CD4-positive, alpha-beta T cell (primary cell): ENCODE results near the gene CXCL13. TPM values are rescaled to one million over a fixed set of nuclear protein-coding genes. Genes with fewer than 3 reads are reported as not detected.

Experiments
- ATAC-seq: fragments of 200-7000 bp; cut with Tn5 transposase; one replicate; pipeline ENCODE4 v1.10.0; 2022; ENCODE audit warnings: mild to moderate bottlenecking; ENCODE audit not compliant: poor library complexity
- CTCF ChIA-PET: fragments of 350-600 bp; sonication (Branson Sonifier 250); formaldehyde crosslinking; loops from one replicate; lab custom pipeline; 2021; ENCODE audit warnings: antibody characterized with exemption, inconsistent platforms; lab: Charles Lee
- POLR2A ChIA-PET: fragments of 350-600 bp; sonication (Branson Sonifier 250); formaldehyde crosslinking; loops from one replicate; lab custom pipeline; 2021; ENCODE audit warnings: antibody characterized with exemption, inconsistent platforms; lab: Charles Lee
- DNase-seq, 14 experiments: peaks; one replicate each; pipeline ENCODE4 v3.0.0-alpha.2; 2013 to 2020; ENCODE audit warnings: mixed read lengths in 2 of 14
- H3K27ac ChIP-seq, 2 donors: one replicate each; pipeline versions ENCODE4 v1.5.1 to v1.7.0; 2013; ENCODE audit warnings: low read length in 2 of 2, low read depth in 1 of 2, mild to moderate bottlenecking in 1 of 2
- H3K27me3 ChIP-seq, 2 experiments: 1 replicate in 1 of 2; 2 replicates in 1 of 2; pipeline versions ENCODE4 v1.6.1 to v1.7.0; 2013; ENCODE audit warnings: low read length in 2 of 2, control low read depth in 1 of 2, mild to moderate bottlenecking in 1 of 2, moderate library complexity in 1 of 2; ENCODE audit not compliant: insufficient read depth in 2 of 2, control insufficient read depth in 1 of 2
- H3K36me3 ChIP-seq: one replicate; pipeline ENCODE4 v1.6.1; 2013; ENCODE audit warnings: low read length, control low read depth; ENCODE audit not compliant: insufficient read depth
- H3K4me1 ChIP-seq: one replicate; pipeline ENCODE4 v1.6.1; 2013; ENCODE audit warnings: low read length, control low read depth; ENCODE audit not compliant: insufficient read depth
- H3K4me3 ChIP-seq: one replicate; pipeline ENCODE4 v1.5.1; 2013; ENCODE audit warnings: mild to moderate bottlenecking, low read length, moderate library complexity
- H3K9me3 ChIP-seq, 2 experiments: 1 replicate in 1 of 2; 2 replicates in 1 of 2; pipeline versions ENCODE4 v1.6.1 to v1.7.0; 2013; ENCODE audit warnings: low read length in 2 of 2, mild to moderate bottlenecking in 2 of 2, control low read depth in 1 of 2, moderate library complexity in 1 of 2; ENCODE audit not compliant: control insufficient read depth in 1 of 2, insufficient read depth in 1 of 2
- H3K27ac Mint-ChIP-seq: one replicate; pipeline ENCODE4 v1.8.0; 2020; ENCODE audit warnings: mixed read lengths
- H3K27me3 Mint-ChIP-seq: one replicate; pipeline ENCODE4 v1.8.0; 2021; ENCODE audit warnings: mixed read lengths
- H3K36me3 Mint-ChIP-seq: one replicate; pipeline ENCODE4 v1.8.0; 2021; ENCODE audit warnings: low read depth, mixed read lengths
- H3K4me1 Mint-ChIP-seq: one replicate; pipeline ENCODE4 v1.8.0; 2021; ENCODE audit warnings: low read depth, mixed read lengths
- H3K4me3 Mint-ChIP-seq: one replicate; pipeline ENCODE4 v1.8.0; 2020; ENCODE audit warnings: mild to moderate bottlenecking, mixed read lengths
- H3K9me3 Mint-ChIP-seq: one replicate; pipeline ENCODE4 v1.8.0; 2020; ENCODE audit warnings: mixed read lengths
- intact Hi-C, 2 experiments: fragments of 100-400 bp; cut with DNase I in 1 of 2; cut with micrococcal nuclease in 1 of 2; formaldehyde crosslinking; loops; one replicate each; pipeline versions ENCODE4 v1.15.1 to v1.9.0; 2023 to 2025; cut with DNase I, micrococcal nuclease
- total RNA-seq, 174 experiments: library from RNA in 2 of 174; stranded (reverse) in 2 of 174; gene quantifications; one replicate each; pipeline ENCODE4 v1.2.3 and lab custom pipeline; 2021 to 2026
- TF ChIP-seq, protein P1 (sequence below): fragments of 200-600 bp; IDR thresholded peaks from one replicate; pipeline ENCODE4 v1.8.0; 2022; ENCODE audit warnings: antibody characterized with exemption, mild to moderate bottlenecking

CXCL13 gene
- total RNA-seq, 2 experiments from 2014 or later, result not detected

DNA sequence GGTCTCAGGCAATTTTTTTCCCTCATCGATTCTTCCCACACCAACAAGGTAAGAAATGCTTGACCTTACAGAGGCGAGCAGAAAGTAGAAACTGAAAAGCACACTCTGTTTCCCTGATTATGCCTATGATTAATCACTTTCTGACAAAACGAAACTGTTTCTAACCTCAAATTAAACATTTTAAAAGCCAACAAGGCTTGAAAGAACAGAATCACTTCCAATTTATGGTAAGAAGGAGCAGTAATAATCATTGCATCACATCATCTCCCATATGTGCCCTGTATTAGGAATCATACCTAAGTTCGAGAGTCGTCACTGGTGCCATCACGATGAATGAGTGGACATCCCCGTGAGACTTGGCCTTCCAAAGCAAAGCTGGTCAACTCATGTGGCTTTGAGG, 12.5 kb upstream of the CXCL13 start:
- no peak for DNase-seq
- Histone ChIP-seq H3K4me1 (peaks cover 5% of the 10 kb centered on the region), H3K4me3 (peak overlapping the region; percentile 13), H3K9me3 (no peaks in the 10 kb centered on the region), H3K27me3 (no peaks in the 10 kb centered on the region), H3K27ac (no peak overlapping the region), H3K36me3 (no peaks in the 10 kb centered on the region)
- no peaks in the 10 kb centered on the region for H3K9me3 Mint-ChIP-seq
- TF ChIP-seq, protein P1, sequence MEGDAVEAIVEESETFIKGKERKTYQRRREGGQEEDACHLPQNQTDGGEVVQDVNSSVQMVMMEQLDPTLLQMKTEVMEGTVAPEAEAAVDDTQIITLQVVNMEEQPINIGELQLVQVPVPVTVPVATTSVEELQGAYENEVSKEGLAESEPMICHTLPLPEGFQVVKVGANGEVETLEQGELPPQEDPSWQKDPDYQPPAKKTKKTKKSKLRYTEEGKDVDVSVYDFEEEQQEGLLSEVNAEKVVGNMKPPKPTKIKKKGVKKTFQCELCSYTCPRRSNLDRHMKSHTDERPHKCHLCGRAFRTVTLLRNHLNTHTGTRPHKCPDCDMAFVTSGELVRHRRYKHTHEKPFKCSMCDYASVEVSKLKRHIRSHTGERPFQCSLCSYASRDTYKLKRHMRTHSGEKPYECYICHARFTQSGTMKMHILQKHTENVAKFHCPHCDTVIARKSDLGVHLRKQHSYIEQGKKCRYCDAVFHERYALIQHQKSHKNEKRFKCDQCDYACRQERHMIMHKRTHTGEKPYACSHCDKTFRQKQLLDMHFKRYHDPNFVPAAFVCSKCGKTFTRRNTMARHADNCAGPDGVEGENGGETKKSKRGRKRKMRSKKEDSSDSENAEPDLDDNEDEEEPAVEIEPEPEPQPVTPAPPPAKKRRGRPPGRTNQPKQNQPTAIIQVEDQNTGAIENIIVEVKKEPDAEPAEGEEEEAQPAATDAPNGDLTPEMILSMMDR, result no peak
- H3K27me3 Mint-ChIP-seq, result no peaks in the 10 kb centered on the region
- ATAC-seq, result no peak
- CTCF ChIA-PET, result no interaction called here
- POLR2A ChIA-PET, result no interaction called here
- intact Hi-C loops, result no loop called here
- H3K36me3 Mint-ChIP-seq, result no peaks in the 10 kb centered on the region
- H3K4me3 Mint-ChIP-seq, result no peak overlapping the region
- peaks cover 8% of the 10 kb centered on the region for H3K4me1 Mint-ChIP-seq
- H3K27ac Mint-ChIP-seq, result no peak overlapping the region

- DNase-seq, result no peak
- CTCF ChIA-PET, result no interaction called here
- Mint-ChIP-seq H3K27ac (no peak overlapping the region), H3K9me3 (no peaks in the 10 kb centered on the region), H3K27me3 (no peaks in the 10 kb centered on the region), H3K36me3 (no peaks in the 10 kb centered on the region), H3K4me3 (no peak overlapping the region), H3K4me1 (peaks cover 8% of the 10 kb centered on the region)
- POLR2A ChIA-PET, result no interaction called here
- intact Hi-C loops, result no loop called here
- no peaks in the 10 kb centered on the region for H3K9me3 ChIP-seq
- no peak overlapping the region for H3K27ac ChIP-seq
- TF ChIP-seq, protein P1, result no peak
- no peak for ATAC-seq
- no peaks in the 10 kb centered on the region for H3K27me3 ChIP-seq
- H3K36me3 ChIP-seq, result no peaks in the 10 kb centered on the region
- H3K4me3 ChIP-seq, result no peak overlapping the region
- H3K4me1 ChIP-seq, result peaks cover 5% of the 10 kb centered on the region
These were observed 11.6 kb upstream of the CXCL13 start for GRCh38 chr4:77593993-77594392.

DNA sequence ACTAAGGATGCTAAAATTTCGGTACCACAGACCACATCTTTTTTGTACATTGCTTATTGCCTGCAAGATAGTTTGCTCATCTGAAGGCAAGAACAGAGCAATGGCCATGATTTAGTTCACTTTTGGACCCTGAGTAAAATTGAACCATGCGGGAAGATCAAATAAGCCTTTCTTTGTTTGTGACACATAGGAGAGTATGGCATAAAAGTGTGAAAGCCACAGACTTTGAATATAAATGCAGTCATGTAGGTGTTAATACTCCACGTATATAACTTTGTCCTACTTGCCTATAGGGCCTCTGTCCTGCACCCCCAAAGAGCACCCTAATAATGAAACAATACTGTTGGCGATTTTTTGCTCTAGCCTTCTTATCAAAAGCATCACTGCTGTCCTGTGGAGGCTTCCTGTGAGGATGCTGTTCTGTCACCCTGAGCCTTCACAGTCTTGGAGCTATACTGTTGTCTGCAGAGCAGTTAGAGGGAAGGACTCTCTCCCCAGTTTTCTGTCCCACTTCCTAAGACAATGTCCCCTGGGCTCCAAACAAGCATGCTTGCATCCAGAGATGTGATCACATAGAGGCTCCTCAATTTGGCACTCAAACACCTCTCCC, 10.2 kb upstream of the CXCL13 start:
- H3K4me3 ChIP-seq, result no peak overlapping the region
- no peaks in the 10 kb centered on the region for H3K9me3 Mint-ChIP-seq
- no peak overlapping the region for H3K27ac Mint-ChIP-seq
- intact Hi-C loops, result no loop called here
- peaks cover 12% of the 10 kb centered on the region for H3K4me1 Mint-ChIP-seq
- no peaks in the 10 kb centered on the region for H3K27me3 ChIP-seq
- peaks cover 5% of the 10 kb centered on the region for H3K4me1 ChIP-seq
- ATAC-seq (no peak), DNase-seq (peak in 1 of 14 experiments; percentile 10)
- H3K27me3 Mint-ChIP-seq, result no peaks in the 10 kb centered on the region
- TF ChIP-seq, protein P1, result no peak
- POLR2A ChIA-PET, result interaction anchor here (0.7 kb wide), 1 partner anchor 870 kb away, joined by 3 read pairs; no protein-coding TSS in a partner anchor
- no peak overlapping the region for H3K4me3 Mint-ChIP-seq
- CTCF ChIA-PET, result no interaction called here
- no peaks in the 10 kb centered on the region for H3K9me3 ChIP-seq
- no peaks in the 10 kb centered on the region for H3K36me3 Mint-ChIP-seq
- H3K36me3 ChIP-seq, result no peaks in the 10 kb centered on the region
- no peak overlapping the region for H3K27ac ChIP-seq
